DOHH2 (cell line): ENCODE data around the gene LSM3.

Experiments
- EZH2phosphoT487 ChIP-seq: fragments of 200-600 bp; sonication (generic); IDR thresholded peaks from 2 replicates; pipeline ENCODE4 v1.6.1; 2017; ENCODE audit warnings: borderline replicate concordance, mild to moderate bottlenecking, antibody characterized with exemption, low read length, moderate library complexity, mixed read lengths
- TF ChIP-seq, protein P1 (sequence below): fragments of 200-600 bp; sonication (generic); IDR thresholded peaks from one replicate; pipeline ENCODE4 v1.5.1; 2014; ENCODE audit warnings: antibody characterized with exemption, mild to moderate bottlenecking, low read depth, low read length; ENCODE audit not compliant: poor library complexity, severe bottlenecking

DNA sequence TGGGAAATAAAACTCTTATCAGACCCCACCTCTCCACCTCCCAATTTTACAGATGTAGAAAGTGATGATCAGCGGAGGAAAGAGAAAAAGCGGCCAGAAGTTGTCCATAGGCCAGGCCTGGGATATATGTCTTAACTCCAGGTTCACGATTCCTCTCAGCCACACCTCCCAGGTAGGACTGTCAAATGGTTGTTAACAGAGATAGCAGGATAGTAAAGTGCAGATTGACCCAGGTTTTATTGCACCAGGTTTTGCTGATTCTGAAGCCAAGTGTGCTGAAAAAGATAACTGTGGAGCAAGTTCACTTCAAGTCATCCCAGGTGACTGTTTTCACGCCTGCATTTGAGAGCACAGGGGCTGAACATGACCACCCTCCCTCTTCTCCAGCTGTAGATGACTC, 36.1 kb downstream of the LSM3 start:
- TF ChIP-seq, protein P1, sequence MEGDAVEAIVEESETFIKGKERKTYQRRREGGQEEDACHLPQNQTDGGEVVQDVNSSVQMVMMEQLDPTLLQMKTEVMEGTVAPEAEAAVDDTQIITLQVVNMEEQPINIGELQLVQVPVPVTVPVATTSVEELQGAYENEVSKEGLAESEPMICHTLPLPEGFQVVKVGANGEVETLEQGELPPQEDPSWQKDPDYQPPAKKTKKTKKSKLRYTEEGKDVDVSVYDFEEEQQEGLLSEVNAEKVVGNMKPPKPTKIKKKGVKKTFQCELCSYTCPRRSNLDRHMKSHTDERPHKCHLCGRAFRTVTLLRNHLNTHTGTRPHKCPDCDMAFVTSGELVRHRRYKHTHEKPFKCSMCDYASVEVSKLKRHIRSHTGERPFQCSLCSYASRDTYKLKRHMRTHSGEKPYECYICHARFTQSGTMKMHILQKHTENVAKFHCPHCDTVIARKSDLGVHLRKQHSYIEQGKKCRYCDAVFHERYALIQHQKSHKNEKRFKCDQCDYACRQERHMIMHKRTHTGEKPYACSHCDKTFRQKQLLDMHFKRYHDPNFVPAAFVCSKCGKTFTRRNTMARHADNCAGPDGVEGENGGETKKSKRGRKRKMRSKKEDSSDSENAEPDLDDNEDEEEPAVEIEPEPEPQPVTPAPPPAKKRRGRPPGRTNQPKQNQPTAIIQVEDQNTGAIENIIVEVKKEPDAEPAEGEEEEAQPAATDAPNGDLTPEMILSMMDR = no peak
- no peak for TF ChIP-seq EZH2phosphoT487
